Mucosa of descending colon (tissue), 3 donors: ENCODE data around the gene ZNF385B. TPM values are rescaled to one million over a fixed set of nuclear protein-coding genes. Genes with fewer than 3 reads are reported as not detected.
"Not testable (repeated sequence)": the region's sequence is repeated elsewhere in the genome, so short reads cannot be mapped to it uniquely, and the experiment has no call there.

Experiments
- ATAC-seq: fragments of 200-7000 bp; cut with Tn5 transposase; one replicate; pipeline ENCODE4 v1.9.1; 2020; ENCODE audit warnings: mild to moderate bottlenecking, moderate library complexity
- DNase-seq, 3 donors: peaks; one replicate each; pipeline ENCODE4 v3.0.0-alpha.2; 2020
- H3K36me3 ChIP-seq: fragments of 200-600 bp; one replicate; pipeline ENCODE4 v1.8.0; 2021; ENCODE audit warnings: low read depth, mild to moderate bottlenecking
- H3K4me1 ChIP-seq: fragments of 200-600 bp; one replicate; pipeline ENCODE4 v1.8.0; 2021; ENCODE audit warnings: low read depth, mild to moderate bottlenecking
- H3K4me3 ChIP-seq: fragments of 200-600 bp; one replicate; pipeline ENCODE4 v1.8.0; 2021; ENCODE audit warnings: mild to moderate bottlenecking
- H3K9me3 ChIP-seq: fragments of 200-600 bp; one replicate; pipeline ENCODE4 v1.8.0; 2021; ENCODE audit warnings: mild to moderate bottlenecking
- CTCF ChIP-seq: fragments of 200-600 bp; IDR thresholded peaks from one replicate; pipeline ENCODE4 v1.8.0; 2022; ENCODE audit warnings: antibody characterized with exemption, mild to moderate bottlenecking
- intact Hi-C, 2 donors: fragments of 100-400 bp; cut with DNase I in 1 of 2; cut with micrococcal nuclease in 1 of 2; formaldehyde crosslinking; loops; one replicate each; pipeline versions ENCODE4 v1.11.0 to v1.11.1; 2022; cut with DNase I, micrococcal nuclease
- total RNA-seq, 3 donors: library from RNA; stranded (reverse); fragmentation: NEBNext Ultra II Directional in 2 of 3; extraction: Animal tissue kit (Norgen Biotek cat#: 25700) in 2 of 3; gene quantifications; one replicate each; pipeline versions ENCODE4 v1.2.1 to v1.2.4, GENCODE V29; 2021 to 2023
- donor health status: DM: no; HTN: no; CAD: no; lungs with moderate emphysema.
- donor health status: DM: no; HTN: no; CAD: no.
- donor health status: DM: no; HTN: yes; CAD: no.

Gene ZNF385B
- total RNA-seq, 3 donors from 2014 or later = 1.2 to 2.2 (median 1.6) TPM

- no peaks in the 10 kb centered on the region for H3K9me3 ChIP-seq
- TF ChIP-seq CTCF = no peak
- intact Hi-C loops = no loop called here
- DNase-seq (peak in 1 of 3 donors; percentile 77), ATAC-seq (peak; percentile 73)
- H3K36me3 ChIP-seq = no peaks in the 10 kb centered on the region
- no peak overlapping the region for H3K4me3 ChIP-seq
- H3K4me1 ChIP-seq = no peaks in the 10 kb centered on the region
These were observed 37.5 kb upstream of the ZNF385B start for GRCh38 chr2:179898873-179899272.

- intact Hi-C loops = no loop called here
- Histone ChIP-seq H3K9me3 (peaks cover 7% of the 10 kb centered on the region), H3K4me1 (no peaks in the 10 kb centered on the region), H3K36me3 (no peaks in the 10 kb centered on the region), H3K4me3 (no peak overlapping the region)
- no peak for TF ChIP-seq CTCF
- ATAC-seq = no peak
- no peak for DNase-seq
These were observed 32.2 kb upstream of the ZNF385B start for GRCh38 chr2:179893616-179894015.

- peak in 1 of 3 donors; percentile 74 for DNase-seq
- intact Hi-C loops = no loop called here
These were observed 29.8 kb upstream of the ZNF385B start for GRCh38 chr2:179891237-179891636.

GRCh38 chr2:179890666-179891065 lies 29.3 kb upstream of the ZNF385B start:
- H3K36me3 ChIP-seq = no peaks in the 10 kb centered on the region
- ATAC-seq = no peak
- intact Hi-C loops = no loop called here
- no peaks in the 10 kb centered on the region for H3K4me1 ChIP-seq
- H3K9me3 ChIP-seq = peaks cover 8% of the 10 kb centered on the region
- no peak for TF ChIP-seq CTCF
- DNase-seq = no peak
- no peak overlapping the region for H3K4me3 ChIP-seq

More at GRCh38 chr2:179891237-179891636, 29.8 kb upstream of the ZNF385B start:
- Histone ChIP-seq H3K4me1 (no peaks in the 10 kb centered on the region), H3K36me3 (no peaks in the 10 kb centered on the region), H3K9me3 (peaks cover 8% of the 10 kb centered on the region), H3K4me3 (no peak overlapping the region)
- peak; percentile 100 for ATAC-seq
- TF ChIP-seq CTCF = no peak

- H3K36me3 ChIP-seq, intact Hi-C loops: not testable (repeated sequence)
These were observed 27.2 kb upstream of the ZNF385B start for GRCh38 chr2:179888642-179889041.

GRCh38 chr2:179884193-179884592 lies 22.8 kb upstream of the ZNF385B start:
- no peak for TF ChIP-seq CTCF
- Histone ChIP-seq H3K4me1 (no peaks in the 10 kb centered on the region), H3K4me3 (no peak overlapping the region), H3K36me3 (no peaks in the 10 kb centered on the region), H3K9me3 (peaks cover 7% of the 10 kb centered on the region)
- no peak for ATAC-seq
- no peak for DNase-seq
- intact Hi-C loops = no loop called here

More at GRCh38 chr2:179888642-179889041, 27.2 kb upstream of the ZNF385B start:
- not testable (repeated sequence) for ATAC-seq, H3K4me3 ChIP-seq, H3K9me3 ChIP-seq, H3K4me1 ChIP-seq, DNase-seq
